SU-DHL-6 (cell line): ENCODE data around the gene DUS1L.

Source experiments
- CTCF ChIP-seq: fragments of 200-600 bp; sonication (generic); IDR thresholded peaks from one replicate; pipeline ENCODE4 v1.5.1; 2017; ENCODE audit warnings: antibody characterized with exemption, mild to moderate bottlenecking, low read length, moderate library complexity; ENCODE audit not compliant: insufficient read depth, poor library complexity, severe bottlenecking
- EZH2phosphoT487 ChIP-seq: fragments of 200-600 bp; sonication (generic), shearing (Covaris generic); conservative IDR thresholded peaks from 2 replicates; pipeline ENCODE4 v1.6.1; 2018; ENCODE audit warnings: mild to moderate bottlenecking, antibody characterized with exemption, low read length, moderate library complexity, mixed read lengths

- TF ChIP-seq CTCF = no peak
- no peak for TF ChIP-seq EZH2phosphoT487
Measured at GRCh38 chr17:82101767-82102679, 36.4 kb upstream of the DUS1L start.
